Measurements from ENCODE around the gene DEFB114. TPM values are rescaled to one million over a fixed set of nuclear protein-coding genes. Genes with fewer than 3 reads are reported as not detected.

Gene DEFB114
- polyA plus RNA-seq, 3 donors: not detected

GRCh38 chr6:49937017-49937416 lies 26.9 kb downstream of the DEFB114 start:
- DNase-seq: no peak

GRCh38 chr6:49935387-49935786 lies 28.6 kb downstream of the DEFB114 start:
- DNase-seq: no peak

GRCh38 chr6:49934770-49935169 lies 29.2 kb downstream of the DEFB114 start:
- no peak for DNase-seq

DNA sequence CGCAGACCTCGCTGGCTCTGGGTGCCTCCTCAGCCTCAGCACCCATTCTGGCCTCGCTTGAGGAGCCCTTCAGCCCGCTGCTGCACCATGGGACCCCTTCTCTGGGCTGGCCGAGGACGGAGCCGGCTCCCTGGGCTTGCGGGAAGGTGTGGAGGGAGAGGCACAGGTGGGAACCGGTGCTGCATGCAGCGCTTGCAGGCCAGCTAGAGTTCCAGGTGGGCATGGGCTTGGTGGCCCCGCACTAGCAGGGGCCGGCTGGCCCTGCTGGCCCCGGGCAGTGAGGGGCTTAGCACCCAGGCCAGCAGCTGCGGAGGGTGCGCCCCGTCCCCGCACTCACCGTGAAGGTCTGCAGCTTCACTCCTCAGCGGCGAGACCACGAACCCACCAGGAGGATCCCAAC lies 30.4 kb downstream of the DEFB114 start:
- DNase-seq: no peak

- no peak for DNase-seq
Measured at GRCh38 chr6:49929340-49929739, 34.6 kb downstream of the DEFB114 start.

GRCh38 chr6:49923826-49924225 lies 40.1 kb downstream of the DEFB114 start:
- DNase-seq: no peak

DNA sequence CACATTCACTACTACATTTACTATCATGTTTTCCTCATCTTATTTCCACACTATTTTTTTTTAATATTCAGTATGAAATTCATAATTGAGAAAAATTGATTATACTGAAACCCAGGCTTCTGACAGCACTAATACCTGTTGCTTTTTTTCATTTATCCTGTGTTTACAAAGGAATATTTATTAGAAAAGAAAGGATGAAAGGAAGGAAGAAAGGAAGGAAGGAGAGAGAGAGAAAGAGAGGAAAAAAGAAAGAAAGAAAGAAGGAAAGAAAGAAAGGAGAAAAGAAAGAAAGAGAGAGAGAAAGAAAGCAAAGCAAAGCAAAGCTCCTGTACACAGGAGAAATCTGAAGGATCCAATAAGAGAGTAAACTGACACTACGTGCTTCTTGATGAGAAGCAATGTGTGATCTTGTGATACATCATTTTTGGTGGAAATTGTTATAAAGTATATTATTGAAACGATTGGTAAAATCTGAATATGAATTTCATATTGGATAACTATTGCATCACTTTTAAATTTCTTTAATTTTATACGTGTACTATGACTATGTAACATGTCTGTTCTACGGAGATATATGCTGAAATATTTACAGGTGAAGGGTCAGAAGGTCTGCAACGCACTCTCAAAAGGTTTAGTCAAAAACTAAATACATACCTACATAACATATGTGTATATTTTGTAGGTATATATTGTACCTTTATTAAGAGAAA lies 43.9 kb downstream of the DEFB114 start:
- DNase-seq: no peak

DNA sequence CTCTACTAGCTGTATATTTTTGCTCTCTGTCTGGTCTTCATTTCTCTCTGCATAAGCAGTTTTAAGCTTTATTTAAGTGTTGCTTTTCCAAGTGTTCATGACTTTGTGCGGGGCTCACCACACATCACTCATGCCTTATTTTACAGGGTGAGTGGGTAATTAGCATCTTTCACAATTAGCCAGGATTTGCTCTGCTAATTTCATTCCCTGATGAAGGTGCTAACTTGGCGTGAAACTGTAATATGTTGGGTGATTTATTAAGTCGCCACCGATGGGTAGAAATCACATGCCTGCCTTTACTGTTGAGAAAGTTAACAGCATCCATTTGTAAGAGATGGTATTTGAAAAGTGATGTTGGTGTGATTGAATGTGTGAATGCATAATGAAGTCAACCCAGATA lies 44.7 kb downstream of the DEFB114 start:
- no peak for DNase-seq

DNA sequence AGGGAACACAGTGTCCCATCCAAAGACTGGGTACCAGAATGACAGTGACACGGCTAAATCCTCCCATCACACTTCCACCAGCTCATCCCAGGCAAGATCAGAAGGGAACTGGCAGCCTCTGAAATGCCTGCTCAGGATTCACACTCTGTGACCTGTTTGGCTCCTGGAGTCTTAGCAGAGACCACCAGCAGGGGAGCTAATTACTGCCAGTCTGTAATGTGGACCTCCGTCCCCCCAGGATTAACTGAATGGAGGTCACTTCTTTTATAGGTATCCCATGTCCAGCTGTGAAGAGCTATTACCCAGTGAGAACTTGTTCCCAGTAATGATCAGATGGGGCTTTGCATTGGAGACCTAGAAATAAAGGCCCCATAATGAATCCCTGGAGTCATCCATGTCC lies 45.2 kb downstream of the DEFB114 start:
- DNase-seq: no peak

DNA sequence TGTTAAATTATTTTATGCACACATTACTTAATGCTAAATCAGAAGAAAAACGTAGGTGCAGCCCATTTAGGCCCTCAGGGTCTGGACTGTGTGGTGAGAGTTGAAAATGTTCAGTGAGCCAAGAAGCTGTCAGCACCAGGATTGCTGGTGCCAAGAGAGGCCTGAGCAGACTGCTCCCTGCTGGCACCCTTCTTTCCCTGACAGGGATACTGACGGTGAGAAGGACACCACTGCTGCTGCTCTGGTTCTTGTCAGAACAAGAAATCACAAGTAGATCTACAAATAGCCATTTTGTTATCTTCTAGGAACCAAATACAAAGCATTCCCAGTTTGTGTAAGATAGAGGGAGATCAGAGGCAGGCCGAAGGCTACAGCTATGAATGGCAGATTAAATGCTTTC lies 48.9 kb downstream of the DEFB114 start:
- no peak for DNase-seq

GRCh38 chr6:49913636-49914375 lies 50.2 kb downstream of the DEFB114 start:
- DNase-seq: no peak

DNA sequence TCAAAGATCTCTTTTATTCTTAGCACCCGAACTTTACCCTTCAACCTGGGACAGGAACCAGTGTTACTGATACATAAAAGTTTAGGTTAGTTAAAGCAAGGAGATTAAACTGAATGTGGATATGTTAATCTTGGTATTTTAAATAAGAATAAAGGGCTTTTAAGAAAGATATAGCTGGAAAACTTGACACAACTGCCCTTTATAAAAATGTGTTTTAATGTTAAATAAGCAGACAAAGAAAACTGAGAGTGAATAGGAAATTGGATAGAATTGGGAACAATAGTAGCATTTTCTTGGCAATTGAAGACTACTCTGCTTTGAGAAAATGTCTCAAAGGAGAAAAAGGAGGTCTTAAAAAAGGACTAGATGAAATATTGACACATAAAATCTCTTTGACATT lies 51.8 kb downstream of the DEFB114 start:
- DNase-seq: no peak

DNA sequence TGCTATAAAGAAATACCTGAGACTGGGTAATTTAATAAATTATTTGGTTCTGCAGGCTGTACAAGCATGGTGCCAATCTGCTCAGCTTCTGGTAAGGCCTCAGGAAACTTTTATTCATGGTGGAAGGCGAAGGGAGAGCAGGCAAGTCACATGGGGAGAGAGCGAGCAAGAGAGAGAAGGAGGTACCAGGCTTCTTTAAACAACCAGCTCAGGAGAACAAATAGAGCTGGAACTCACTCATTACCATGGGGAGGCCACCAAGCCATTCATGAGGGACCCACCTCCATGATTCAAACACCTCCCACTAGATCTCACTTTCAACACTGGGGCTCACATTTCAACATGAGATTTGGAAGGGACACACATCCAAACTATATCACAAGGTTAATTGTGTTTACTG lies 52.7 kb downstream of the DEFB114 start:
- DNase-seq: no peak

Other genes with a start within 250 kb of the DEFB114 start
- gene CRISP3, start 219.8 kb downstream of the DEFB114 start, polyA plus RNA-seq (ENCODE audit: insufficient read length in 3 of 3): under 1 TPM; 0.25 to 0.48 (median 0.26) TPM
- under 1 TPM in 1 of 3 donors, not detected in 2; 0.07 TPM for gene PGK2, start 176.9 kb downstream of the DEFB114 start, polyA plus RNA-seq (ENCODE audit: insufficient read length in 3 of 3)
- under 1 TPM in 2 of 3 donors, not detected in 1; 0.06 to 0.13 TPM for gene CRISP1, start 97.6 kb downstream of the DEFB114 start, polyA plus RNA-seq (ENCODE audit: insufficient read length in 3 of 3)
- not detected for gene DEFB113, start 5.5 kb upstream of the DEFB114 start, polyA plus RNA-seq (ENCODE audit: insufficient read length in 3 of 3)
- gene DEFB110, start 57.8 kb upstream of the DEFB114 start, polyA plus RNA-seq (ENCODE audit: insufficient read length in 3 of 3): not detected
- gene DEFB112, start 85.8 kb upstream of the DEFB114 start, polyA plus RNA-seq (ENCODE audit: insufficient read length in 3 of 3): not detected

Measured in renal pelvis (tissue), 4 donors.